Ovary (tissue), 3 donors: ENCODE results near the gene EPPIN.

Experiments
- EP300 ChIP-seq: sonication (generic); formaldehyde crosslinking; IDR thresholded peaks from one replicate; pipeline ENCODE4 v1.6.1; 2017; ENCODE audit warnings: antibody characterized with exemption
- POLR2A ChIP-seq: fragments of 450-650 bp; IDR thresholded peaks from one replicate; pipeline ENCODE4 v1.6.1; 2017; ENCODE audit warnings: antibody characterized with exemption, mild to moderate bottlenecking, moderate library complexity
- TF ChIP-seq, protein P1 (sequence below), 3 donors: fragments of 450-650 bp in 2 of 3; fragments of 200-600 bp in 1 of 3; IDR thresholded peaks; one replicate each; pipeline versions ENCODE4 v1.5.1 to v1.8.0; 2016 to 2022; ENCODE audit warnings: antibody characterized with exemption in 3 of 3, mild to moderate bottlenecking in 1 of 3
- donor health status: DM: no; HTN: no; CAD: no.

GRCh38 chr20:45496166-45496565 lies 51.0 kb downstream of the EPPIN start:
- TF ChIP-seq, protein P1, sequence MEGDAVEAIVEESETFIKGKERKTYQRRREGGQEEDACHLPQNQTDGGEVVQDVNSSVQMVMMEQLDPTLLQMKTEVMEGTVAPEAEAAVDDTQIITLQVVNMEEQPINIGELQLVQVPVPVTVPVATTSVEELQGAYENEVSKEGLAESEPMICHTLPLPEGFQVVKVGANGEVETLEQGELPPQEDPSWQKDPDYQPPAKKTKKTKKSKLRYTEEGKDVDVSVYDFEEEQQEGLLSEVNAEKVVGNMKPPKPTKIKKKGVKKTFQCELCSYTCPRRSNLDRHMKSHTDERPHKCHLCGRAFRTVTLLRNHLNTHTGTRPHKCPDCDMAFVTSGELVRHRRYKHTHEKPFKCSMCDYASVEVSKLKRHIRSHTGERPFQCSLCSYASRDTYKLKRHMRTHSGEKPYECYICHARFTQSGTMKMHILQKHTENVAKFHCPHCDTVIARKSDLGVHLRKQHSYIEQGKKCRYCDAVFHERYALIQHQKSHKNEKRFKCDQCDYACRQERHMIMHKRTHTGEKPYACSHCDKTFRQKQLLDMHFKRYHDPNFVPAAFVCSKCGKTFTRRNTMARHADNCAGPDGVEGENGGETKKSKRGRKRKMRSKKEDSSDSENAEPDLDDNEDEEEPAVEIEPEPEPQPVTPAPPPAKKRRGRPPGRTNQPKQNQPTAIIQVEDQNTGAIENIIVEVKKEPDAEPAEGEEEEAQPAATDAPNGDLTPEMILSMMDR (IDR thresholded peaks at IDR 0.05): no peak
- TF ChIP-seq POLR2A: no peak
- no peak for TF ChIP-seq EP300
